Stimulated activated CD8-positive, alpha-beta memory T cell treated with anti-CD3 and anti-CD28 coated beads, Interleukin-4, amount 100 ng/mL, for 1 hour (primary cell): ENCODE measurements around the gene ALDH3B1.

Experiments used
- DNase-seq, 2 donors: peaks; one replicate each; pipeline ENCODE4 v3.0.0-alpha.2; 2020; ENCODE audit warnings: low read depth in 2 of 2, low spot score in 1 of 2

ALDH3B1 gene

GRCh38 chr11:68043349-68044144 is 33.4 kb downstream of the ALDH3B1 start:
- no peak for DNase-seq

GRCh38 chr11:68044145-68044813 is 34.2 kb downstream of the ALDH3B1 start:
- DNase-seq = no peak

GRCh38 chr11:68044898-68045351 is 34.8 kb downstream of the ALDH3B1 start:
- DNase-seq = no peak

GRCh38 chr11:68047437-68048290 is 37.5 kb downstream of the ALDH3B1 start:
- DNase-seq = no peak

- DNase-seq = no peak
These were observed 38.8 kb downstream of the ALDH3B1 start for GRCh38 chr11:68048681-68049508.

- no peak for DNase-seq
These were observed 39.6 kb downstream of the ALDH3B1 start for GRCh38 chr11:68049509-68050370.

- no peak for DNase-seq
These were observed 40.3 kb downstream of the ALDH3B1 start for GRCh38 chr11:68050371-68050841.

GRCh38 chr11:68051191-68052136 is 41.3 kb downstream of the ALDH3B1 start:
- no peak for DNase-seq

GRCh38 chr11:68052137-68052873 is 42.2 kb downstream of the ALDH3B1 start:
- DNase-seq = no peak

- DNase-seq = no peak
These were observed 43.0 kb downstream of the ALDH3B1 start for GRCh38 chr11:68053117-68053516.

- DNase-seq = no peak
These were observed 44.1 kb downstream of the ALDH3B1 start for GRCh38 chr11:68053981-68054812.

- no peak for DNase-seq
These were observed 46.5 kb downstream of the ALDH3B1 start for GRCh38 chr11:68056317-68057285.

GRCh38 chr11:68057807-68058206 is 47.7 kb downstream of the ALDH3B1 start:
- DNase-seq = no peak

GRCh38 chr11:68061508-68061907 is 51.4 kb downstream of the ALDH3B1 start:
- no peak for DNase-seq

- no peak for DNase-seq
These were observed 54.8 kb downstream of the ALDH3B1 start for GRCh38 chr11:68064926-68065325.

- DNase-seq = no peak
These were observed 55.7 kb downstream of the ALDH3B1 start for GRCh38 chr11:68065841-68066240.
